K562 (cell line): ENCODE results near the gene RIPPLY3. TPM values are rescaled to one million over a fixed set of nuclear protein-coding genes. Genes with fewer than 3 reads are reported as not detected.

Experiments used
- ARNT ChIP-seq, 2 experiments: fragments of 450-650 bp; IDR thresholded peaks; 2 replicates each; pipeline ENCODE4 v1.6.1; 2016; ENCODE audit warnings: mild to moderate bottlenecking in 1 of 2
- BRF1 ChIP-seq: IDR thresholded peaks from 3 replicates; pipeline ENCODE4 v1.6.1; 2011; ENCODE audit warnings: borderline replicate concordance, mild to moderate bottlenecking; ENCODE audit not compliant: insufficient read length; ENCODE audit errors: extremely low read depth
- BRF2 ChIP-seq: IDR thresholded peaks from 3 replicates; pipeline ENCODE4 v1.6.1; 2011; ENCODE audit warnings: borderline replicate concordance, mild to moderate bottlenecking; ENCODE audit not compliant: insufficient read length, insufficient read depth
- ETS2 ChIP-seq: IDR thresholded peaks from 2 replicates; pipeline ENCODE4 v1.6.1; 2016; ENCODE audit warnings: borderline replicate concordance, missing genetic modification characterization, mild to moderate bottlenecking, moderate library complexity, missing compliant biosample characterization; ENCODE audit not compliant: poor library complexity, severe bottlenecking
- KLF6 ChIP-seq: fragments of 250-450 bp; sonication (Bioruptor Pico); IDR thresholded peaks from 2 replicates; pipeline ENCODE4 v1.4.0; 2020; ENCODE audit warnings: mild to moderate bottlenecking, moderate library complexity, borderline replicate concordance
- NR3C1 ChIP-seq: sonication (generic); formaldehyde crosslinking; IDR thresholded peaks from 2 replicates; pipeline ENCODE4 v1.8.1; 2022; ENCODE audit warnings: missing genetic modification reagents
- UBTF ChIP-seq, 2 experiments: IDR thresholded peaks; 2 replicates each; pipeline ENCODE4 v1.6.1; 2012; ENCODE audit warnings: improper control_type of control experiment in 2 of 2, low read depth in 2 of 2, low read length in 2 of 2, borderline replicate concordance in 1 of 2
- ZBTB2 ChIP-seq: fragments of 450-650 bp; IDR thresholded peaks from 2 replicates; pipeline ENCODE4 v1.6.1; 2016; ENCODE audit warnings: antibody characterized with exemption
- ZNF143 ChIP-seq: sonication (generic); formaldehyde crosslinking; IDR thresholded peaks from 2 replicates; pipeline ENCODE4 v1.9.0; 2022; ENCODE audit warnings: mild to moderate bottlenecking, missing genetic modification reagents
- ZNF280A ChIP-seq: fragments of 450-650 bp; IDR thresholded peaks from 2 replicates; pipeline ENCODE4 v1.6.1; 2018; ENCODE audit warnings: mild to moderate bottlenecking, low read depth; ENCODE audit not compliant: partially characterized antibody
- ZNF41 ChIP-seq: fragments of 250-450 bp; sonication (Bioruptor Pico); conservative IDR thresholded peaks from 2 replicates; pipeline ENCODE4 v1.4.0; 2020; ENCODE audit warnings: mild to moderate bottlenecking
- ZZZ3 ChIP-seq: fragments of 450-650 bp; IDR thresholded peaks from 2 replicates; pipeline ENCODE4 v1.6.1; 2016; ENCODE audit warnings: antibody characterized with exemption, mild to moderate bottlenecking, moderate library complexity
- polyA plus RNA-seq, 8 experiments: library from polyadenylated mRNA; depleted of rRNA in 4 of 8; stranded (reverse) in 5 of 8; unstranded in 3 of 8; fragments of >200 nt; fragmentation: Nextera tagmentation in 2 of 8; fragmentation: Illumina TruSeq in 1 of 8; extraction: Ambion mirVana in 2 of 8; extraction: Trizol in 1 of 8; gene quantifications; 2 replicates each; pipeline versions ENCODE4 v1.2.1 to v1.2.3, GENCODE V29; 2011 to 2014; ENCODE audit warnings: inconsistent platforms in 1 of 8, missing spikeins in 1 of 8
- total RNA-seq, 7 experiments: library from RNA; depleted of rRNA in 6 of 7; stranded (reverse); fragments of >200 nt in 6 of 7; fragmentation: Illumina TruSeq in 2 of 7; extraction: Trizol in 2 of 7; gene quantifications; 2 replicates each; pipeline versions ENCODE4 v1.2.1 to v1.2.3, GENCODE V29; 2011 to 2021; ENCODE audit warnings: low replicate concordance in 1 of 7

The RIPPLY3 gene
- total and polyA plus RNA-seq, 9 of the 15 experiments (the other 6 are each of a cell fraction or from before 2014, with no cell fraction given): not detected

GRCh38 chr21:36989699-36990507 lies 16.6 kb upstream of the RIPPLY3 start (continued):
- TF ChIP-seq ZBTB2 (peak; percentile 85), NR3C1 (CRISPR knock-in tag) (peak; percentile 98), ZNF280A (no peak), ZNF41 (no peak), BRF2 (no peak), ZZZ3 (no peak), KLF6 (CRISPR knock-in tag) (no peak), BRF1 (no peak), ETS2 (tag) (no peak), UBTF (IDR thresholded peaks at IDR 0.05; ENCODE audit: borderline replicate concordance in 1 of 2, low read depth in 2 of 2, low read length in 2 of 2) (peak; percentile 48 to 59; a peak in 1 of 4 replicates), ARNT (IDR thresholded peaks at IDR 0.05) (no peak), ZNF143 (no peak)
